PFSK-1 (cell line): ENCODE measurements around the gene MRPS15.

Experiments used
- POLR2AphosphoS5 ChIP-seq: IDR thresholded peaks from 2 replicates; pipeline ENCODE4 v1.6.1; 2012; ENCODE audit warnings: low read depth, mild to moderate bottlenecking, control low read depth, low read length, moderate library complexity
- SIN3A ChIP-seq: IDR thresholded peaks from 2 replicates; pipeline ENCODE4 v1.6.1; 2012; ENCODE audit warnings: mild to moderate bottlenecking, low read length, moderate library complexity, borderline replicate concordance; ENCODE audit not compliant: insufficient read depth

DNA sequence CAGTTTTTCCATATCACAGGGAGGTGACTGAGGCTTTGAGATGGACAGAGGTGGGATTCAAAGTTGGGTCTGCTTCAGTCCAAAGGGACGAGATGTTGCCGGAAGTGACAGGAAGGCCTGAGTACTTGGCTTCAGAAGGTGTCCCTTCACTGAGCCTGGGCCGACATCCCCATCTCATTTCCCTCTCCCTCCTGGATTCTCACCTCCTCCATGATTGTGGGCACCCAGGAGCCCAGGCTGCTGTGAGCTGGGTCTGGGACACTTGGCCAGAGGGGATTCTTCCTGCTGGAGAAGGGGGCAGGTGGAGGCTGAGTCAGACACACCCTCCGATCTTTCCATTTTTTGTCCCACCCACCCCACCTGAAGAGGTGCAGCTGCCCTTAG is 2.8 kb upstream of the MRPS15 start:
- TF ChIP-seq POLR2AphosphoS5: no peak
- TF ChIP-seq SIN3A: no peak
